HCT116 (cell line): ENCODE results near the gene TSC2.

ENCODE experiments used
- CEBPB ChIP-seq: IDR thresholded peaks from 2 replicates; pipeline ENCODE4 v1.6.1; 2012; ENCODE audit warnings: low read depth
- EZH2 ChIP-seq: fragments of 200-600 bp; sonication (generic); IDR thresholded peaks from 2 replicates; pipeline ENCODE4 v1.6.1; 2017; ENCODE audit warnings: antibody characterized with exemption, mixed run types
- EZH2phosphoT487 ChIP-seq: fragments of 200-600 bp; IDR thresholded peaks from 2 replicates; pipeline ENCODE4 v1.6.1; 2018; ENCODE audit warnings: antibody characterized with exemption, borderline replicate concordance
- POLR2A ChIP-seq: IDR thresholded peaks from 2 replicates; pipeline ENCODE4 v1.7.0; 2011; ENCODE audit warnings: borderline replicate concordance; ENCODE audit not compliant: insufficient read depth, insufficient read length; ENCODE audit errors: extremely low read depth
- POLR2AphosphoS5 ChIP-seq: IDR thresholded peaks from 2 replicates; pipeline ENCODE4 v1.6.1; 2011; ENCODE audit warnings: mild to moderate bottlenecking, low read depth, low read length, moderate library complexity
- RAD21 ChIP-seq: IDR thresholded peaks from 2 replicates; pipeline ENCODE4 v1.6.1; 2012; ENCODE audit warnings: low read depth, mild to moderate bottlenecking
- SIN3A ChIP-seq: IDR thresholded peaks from 2 replicates; pipeline ENCODE4 v1.6.1; 2012; ENCODE audit warnings: low read depth
- SP1 ChIP-seq: IDR thresholded peaks from 2 replicates; pipeline ENCODE4 v1.6.1; 2012; ENCODE audit warnings: low read depth
- TCF7L2 ChIP-seq: IDR thresholded peaks from 2 replicates; pipeline ENCODE4 v1.7.0; 2011; ENCODE audit warnings: borderline replicate concordance, inconsistent platforms; ENCODE audit not compliant: insufficient read depth, insufficient read length; ENCODE audit errors: extremely low read depth
- YY1 ChIP-seq: IDR thresholded peaks from 2 replicates; pipeline ENCODE4 v1.6.1; 2011; ENCODE audit warnings: low read length, low read depth, moderate library complexity, mild to moderate bottlenecking; ENCODE audit not compliant: insufficient replicate concordance; ENCODE audit errors: extremely low read depth
- ZFX ChIP-seq: fragments of 450-650 bp; IDR thresholded peaks from 2 replicates; pipeline ENCODE4 v1.6.1; 2017
- ZNF274 ChIP-seq: fragments of 200-500 bp; sonication (Bioruptor generic); IDR thresholded peaks from 2 replicates; pipeline ENCODE4 v1.6.1; 2014; ENCODE audit warnings: mild to moderate bottlenecking, low read depth, low read length, inconsistent platforms
- TF ChIP-seq, protein P1 (sequence below), 3 experiments: fragments of 200-600 bp in 1 of 3; sonication (generic) in 1 of 3; IDR thresholded peaks in 2 of 3; conservative IDR thresholded peaks in 1 of 3; 2 replicates each; pipeline ENCODE4 v1.5.1; 2012 to 2017; ENCODE audit warnings: low read depth in 2 of 3, low read length in 2 of 3, antibody characterized with exemption in 1 of 3, borderline replicate concordance in 1 of 3, control low read depth in 1 of 3, mild to moderate bottlenecking in 1 of 3, mixed read lengths in 1 of 3, mixed run types in 1 of 3, moderate library complexity in 1 of 3; ENCODE audit not compliant: insufficient read depth in 1 of 3
- TF ChIP-seq, protein P2 (sequence below): IDR thresholded peaks from 2 replicates; pipeline ENCODE4 v1.6.1; 2012

DNA sequence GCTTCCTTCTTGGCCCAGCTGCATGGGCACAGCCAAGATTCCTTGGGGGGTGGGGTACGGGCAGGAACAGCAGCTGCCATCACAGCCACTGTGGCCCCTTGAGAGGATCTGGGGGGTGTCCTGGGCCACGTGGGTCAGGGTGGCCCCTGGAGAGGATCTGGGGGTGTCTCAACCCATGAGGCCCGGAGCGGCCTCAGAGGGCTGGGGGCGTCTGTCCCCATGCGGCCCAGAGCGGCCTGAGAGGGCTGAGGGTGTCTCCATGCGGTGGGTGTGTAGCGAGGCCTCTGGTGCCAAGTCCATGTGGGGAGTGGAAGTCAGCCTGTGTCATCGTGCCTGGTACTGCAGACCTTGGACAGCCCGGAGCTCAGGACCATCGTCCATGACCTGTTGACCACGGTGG, 13.7 kb downstream of the TSC2 start:
- TF ChIP-seq, protein P1, sequence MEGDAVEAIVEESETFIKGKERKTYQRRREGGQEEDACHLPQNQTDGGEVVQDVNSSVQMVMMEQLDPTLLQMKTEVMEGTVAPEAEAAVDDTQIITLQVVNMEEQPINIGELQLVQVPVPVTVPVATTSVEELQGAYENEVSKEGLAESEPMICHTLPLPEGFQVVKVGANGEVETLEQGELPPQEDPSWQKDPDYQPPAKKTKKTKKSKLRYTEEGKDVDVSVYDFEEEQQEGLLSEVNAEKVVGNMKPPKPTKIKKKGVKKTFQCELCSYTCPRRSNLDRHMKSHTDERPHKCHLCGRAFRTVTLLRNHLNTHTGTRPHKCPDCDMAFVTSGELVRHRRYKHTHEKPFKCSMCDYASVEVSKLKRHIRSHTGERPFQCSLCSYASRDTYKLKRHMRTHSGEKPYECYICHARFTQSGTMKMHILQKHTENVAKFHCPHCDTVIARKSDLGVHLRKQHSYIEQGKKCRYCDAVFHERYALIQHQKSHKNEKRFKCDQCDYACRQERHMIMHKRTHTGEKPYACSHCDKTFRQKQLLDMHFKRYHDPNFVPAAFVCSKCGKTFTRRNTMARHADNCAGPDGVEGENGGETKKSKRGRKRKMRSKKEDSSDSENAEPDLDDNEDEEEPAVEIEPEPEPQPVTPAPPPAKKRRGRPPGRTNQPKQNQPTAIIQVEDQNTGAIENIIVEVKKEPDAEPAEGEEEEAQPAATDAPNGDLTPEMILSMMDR (IDR thresholded peaks at IDR 0.05 in 2 of 3, conservative IDR thresholded peaks at IDR 0.05 in 1 of 3; ENCODE audit: borderline replicate concordance in 1 of 3, insufficient read depth in 1 of 3, low read depth in 2 of 3, low read length in 2 of 3), result no peak
- TF ChIP-seq RAD21 (no peak), POLR2A (no peak), YY1 (no peak), CEBPB (no peak), SIN3A (no peak), EZH2 (no peak), ZNF274 (no peak), SP1 (no peak), TCF7L2 (no peak), EZH2phosphoT487 (no peak), POLR2AphosphoS5 (no peak), ZFX (no peak)
- TF ChIP-seq, protein P2, sequence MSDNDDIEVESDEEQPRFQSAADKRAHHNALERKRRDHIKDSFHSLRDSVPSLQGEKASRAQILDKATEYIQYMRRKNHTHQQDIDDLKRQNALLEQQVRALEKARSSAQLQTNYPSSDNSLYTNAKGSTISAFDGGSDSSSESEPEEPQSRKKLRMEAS, result no peak
